ENCODE measurements around the gene MAGED4B. TPM values are rescaled to one million over a fixed set of nuclear protein-coding genes. Genes with fewer than 3 reads are reported as not detected.
"Not testable (repeated sequence)": the region's sequence is repeated elsewhere in the genome, so short reads cannot be mapped to it uniquely, and the experiment has no call there.

The MAGED4B gene, protein sequence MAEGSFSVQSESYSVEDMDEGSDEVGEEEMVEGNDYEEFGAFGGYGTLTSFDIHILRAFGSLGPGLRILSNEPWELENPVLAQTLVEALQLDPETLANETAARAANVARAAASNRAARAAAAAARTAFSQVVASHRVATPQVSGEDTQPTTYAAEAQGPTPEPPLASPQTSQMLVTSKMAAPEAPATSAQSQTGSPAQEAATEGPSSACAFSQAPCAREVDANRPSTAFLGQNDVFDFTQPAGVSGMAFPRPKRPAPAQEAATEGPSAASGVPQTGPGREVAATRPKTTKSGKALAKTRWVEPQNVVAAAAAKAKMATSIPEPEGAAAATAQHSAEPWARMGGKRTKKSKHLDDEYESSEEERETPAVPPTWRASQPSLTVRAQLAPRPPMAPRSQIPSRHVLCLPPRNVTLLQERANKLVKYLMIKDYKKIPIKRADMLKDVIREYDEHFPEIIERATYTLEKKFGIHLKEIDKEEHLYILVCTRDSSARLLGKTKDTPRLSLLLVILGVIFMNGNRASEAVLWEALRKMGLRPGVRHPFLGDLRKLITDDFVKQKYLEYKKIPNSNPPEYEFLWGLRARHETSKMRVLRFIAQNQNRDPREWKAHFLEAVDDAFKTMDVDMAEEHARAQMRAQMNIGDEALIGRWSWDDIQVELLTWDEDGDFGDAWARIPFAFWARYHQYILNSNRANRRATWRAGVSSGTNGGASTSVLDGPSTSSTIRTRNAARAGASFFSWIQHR
- 1 to 10 TPM; 1.7 to 3.0 TPM for total RNA-seq

GRCh38 chrX:52068666-52069640 lies at the start of gene MAGED4B:
Gene MAGED4B (minus strand): TSS chrX:52069183. CDS start chrX:52068172, 1,011 bp downstream.
- not testable (repeated sequence) for H3K4me1 Mint-ChIP-seq (ENCODE audit: low read depth); H3K36me3 Mint-ChIP-seq (ENCODE audit: insufficient read depth in 2 of 2); H3K27ac Mint-ChIP-seq; H3K4me3 Mint-ChIP-seq; H3K27me3 Mint-ChIP-seq (ENCODE audit: low read depth); H3K9me3 Mint-ChIP-seq; DNase-seq
- ATAC-seq (replicated peaks in 1 of 2): peak; percentile 39 to 47

GRCh38 chrX:52118262-52118661 lies 49.3 kb upstream of the MAGED4B start:
- Mint-ChIP-seq H3K4me3 (no peak overlapping the region), H3K36me3 (ENCODE audit: insufficient read depth in 2 of 2) (peaks cover 0 to 2% of the 10 kb centered on the region in 2 donors), H3K9me3 (peaks cover 3 to 4% of the 10 kb centered on the region in 2 donors), H3K27ac (peak overlapping the region; percentile 5), H3K27me3 (ENCODE audit: low read depth) (peaks cover 32% of the 10 kb centered on the region), H3K4me1 (ENCODE audit: low read depth) (no peaks in the 10 kb centered on the region)
- DNase-seq: no peak
- ATAC-seq (replicated peaks in 1 of 2): no peak

DNA sequence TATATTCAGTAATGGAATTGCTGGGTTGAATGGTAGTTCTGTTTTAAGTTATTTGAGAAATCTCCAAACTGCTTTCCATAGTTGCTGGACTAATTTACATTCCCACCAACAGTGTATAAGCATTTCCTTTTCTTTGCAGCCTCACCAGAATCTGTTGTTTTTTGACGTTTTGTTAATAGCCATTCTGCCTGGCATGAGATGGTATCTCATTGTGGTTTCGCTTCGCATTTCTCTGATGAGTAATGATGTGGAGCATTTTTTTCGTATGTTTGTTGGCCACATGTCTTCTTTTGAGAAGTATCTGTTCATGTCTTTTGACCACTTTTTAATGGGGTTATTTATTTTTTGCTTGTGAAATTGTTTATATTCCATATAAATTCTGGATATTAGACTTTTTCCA lies 13.6 kb upstream of the MAGED4B start:
- no peak for DNase-seq
- Mint-ChIP-seq H3K27ac (no peak overlapping the region), H3K4me3 (no peak overlapping the region), H3K36me3 (ENCODE audit: insufficient read depth in 2 of 2) (no peaks in the 10 kb centered on the region), H3K27me3 (ENCODE audit: low read depth) (peaks cover 55% of the 10 kb centered on the region), H3K9me3 (no peaks in the 10 kb centered on the region), H3K4me1 (ENCODE audit: low read depth) (no peaks in the 10 kb centered on the region)
- ATAC-seq (replicated peaks in 1 of 2): no peak

GRCh38 chrX:52078131-52078530 lies 9.1 kb upstream of the MAGED4B start:
- DNase-seq (no peak), ATAC-seq (replicated peaks in 1 of 2) (no peak)
- Mint-ChIP-seq H3K27ac (no peak overlapping the region), H3K9me3 (no peaks in the 10 kb centered on the region), H3K4me1 (ENCODE audit: low read depth) (no peaks in the 10 kb centered on the region), H3K4me3 (no peak overlapping the region), H3K36me3 (ENCODE audit: insufficient read depth in 2 of 2) (no peaks in the 10 kb centered on the region), H3K27me3 (ENCODE audit: low read depth) (peaks cover 35% of the 10 kb centered on the region)

DNA sequence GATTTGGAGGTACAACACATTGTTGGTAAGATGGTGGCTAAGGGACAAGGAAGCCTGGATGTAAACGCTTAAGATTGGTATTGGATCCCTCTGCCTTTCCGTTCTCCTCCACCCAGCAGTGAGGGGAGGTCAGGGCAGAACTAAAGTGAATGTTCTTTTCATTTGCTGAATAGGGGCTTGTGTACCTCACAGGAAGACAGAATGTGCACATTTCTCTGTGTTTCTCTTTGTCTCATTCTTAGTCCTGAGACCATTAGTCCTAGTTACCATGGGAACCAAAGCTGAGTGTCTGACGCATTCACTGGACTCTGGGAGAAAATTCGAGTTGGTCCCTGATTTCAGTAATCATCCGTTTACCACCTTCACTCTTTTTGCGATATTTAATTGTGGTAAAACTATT lies 26.7 kb downstream of the MAGED4B start:
- not testable (repeated sequence) for H3K4me3 Mint-ChIP-seq; DNase-seq; H3K9me3 Mint-ChIP-seq; H3K27ac Mint-ChIP-seq; H3K4me1 Mint-ChIP-seq (ENCODE audit: low read depth); ATAC-seq (replicated peaks in 1 of 2); H3K36me3 Mint-ChIP-seq (ENCODE audit: insufficient read depth in 2 of 2)
- peaks cover 16% of the 10 kb centered on the region for H3K27me3 Mint-ChIP-seq (ENCODE audit: low read depth)

- DNase-seq (no peak), ATAC-seq (replicated peaks in 1 of 2) (no peak)
- H3K27me3 Mint-ChIP-seq (ENCODE audit: low read depth): peaks cover 70% of the 10 kb centered on the region
- no peaks in the 10 kb centered on the region for H3K9me3 Mint-ChIP-seq
- H3K4me1 Mint-ChIP-seq (ENCODE audit: low read depth): no peaks in the 10 kb centered on the region
- H3K4me3 Mint-ChIP-seq: no peak overlapping the region
- no peaks in the 10 kb centered on the region for H3K36me3 Mint-ChIP-seq (ENCODE audit: insufficient read depth in 2 of 2)
- no peak overlapping the region for H3K27ac Mint-ChIP-seq
Measured at GRCh38 chrX:52034211-52034610, 34.8 kb downstream of the MAGED4B start.

- H3K9me3 Mint-ChIP-seq: no peaks in the 10 kb centered on the region
- ATAC-seq (replicated peaks in 1 of 2) (no peak), DNase-seq (no peak)
- H3K36me3 Mint-ChIP-seq (ENCODE audit: insufficient read depth in 2 of 2): no peaks in the 10 kb centered on the region
- H3K4me3 Mint-ChIP-seq: no peak overlapping the region
- no peak overlapping the region for H3K27ac Mint-ChIP-seq
- H3K27me3 Mint-ChIP-seq (ENCODE audit: low read depth): peaks cover 76% of the 10 kb centered on the region
- H3K4me1 Mint-ChIP-seq (ENCODE audit: low read depth): no peaks in the 10 kb centered on the region
Measured at GRCh38 chrX:52031371-52031770, 37.6 kb downstream of the MAGED4B start.

DNA sequence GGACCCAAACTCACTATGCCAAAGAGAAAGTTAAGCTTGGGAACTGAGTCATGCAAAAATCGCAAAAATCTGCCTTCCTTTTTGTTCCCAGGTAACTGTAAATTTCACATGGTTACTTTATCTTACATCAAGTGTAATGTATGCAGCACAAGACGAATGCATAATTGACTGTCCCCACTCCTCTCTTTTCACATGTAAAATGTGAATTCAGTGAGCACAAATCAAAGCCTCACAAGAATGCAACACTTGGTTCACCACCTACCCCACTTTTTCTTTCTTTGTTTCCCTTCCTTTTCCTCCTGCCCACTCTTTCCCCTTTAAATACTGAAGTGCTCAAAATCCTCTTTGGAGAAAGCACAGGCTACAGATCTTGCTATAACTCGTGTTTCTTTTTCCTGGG lies 53.2 kb downstream of the MAGED4B start:
- DNase-seq: no peak
- H3K9me3 Mint-ChIP-seq: no peaks in the 10 kb centered on the region
- ATAC-seq (replicated peaks in 1 of 2): no peak
- no peak overlapping the region for H3K4me3 Mint-ChIP-seq
- no peak overlapping the region for H3K27ac Mint-ChIP-seq
- H3K4me1 Mint-ChIP-seq (ENCODE audit: low read depth): no peaks in the 10 kb centered on the region
- H3K27me3 Mint-ChIP-seq (ENCODE audit: low read depth): peaks cover 38% of the 10 kb centered on the region
- no peaks in the 10 kb centered on the region for H3K36me3 Mint-ChIP-seq (ENCODE audit: insufficient read depth in 2 of 2)

Other genes with a start within 250 kb of the MAGED4B start
- 10 to 100 TPM; 34.8 to 48.9 TPM for gene MAGED1, start 175.6 kb downstream of the MAGED4B start, total RNA-seq
- under 1 TPM; 0.86 to 0.96 TPM for gene MAGED4, start 115.7 kb upstream of the MAGED4B start, total RNA-seq